Endothelial cell of umbilical vein (primary cell): ENCODE measurements around the gene PDE11A. TPM values are rescaled to one million over a fixed set of nuclear protein-coding genes. Genes with fewer than 3 reads are reported as not detected.
A peak's percentile ranks its signal among the peaks of the same experiment; 100 is the strongest.

ENCODE experiments used
- BruUV-seq: library from RNA; stranded (reverse); fragments of 400-500 nt; replicated peaks from 2 replicates; lab custom pipeline; 2021; lab: Mats Ljungman, UMichigan
- CTCF ChIA-PET: fragments of 300-600, 350-600 bp; sonication (Branson Sonifier 250); formaldehyde crosslinking; loops from one replicate; lab custom pipeline; 2021; ENCODE audit warnings: antibody characterized with exemption, inconsistent platforms; lab: Charles Lee
- POLR2A ChIA-PET: fragments of 300-600, 350-600 bp; sonication (Branson Sonifier 250); formaldehyde crosslinking; loops from one replicate; lab custom pipeline; 2021; ENCODE audit warnings: antibody characterized with exemption, inconsistent platforms; lab: Charles Lee
- DNase-seq: peaks from one replicate; pipeline ENCODE4 v3.0.0-alpha.2; 2011; ENCODE audit warnings: low read depth, low spot score
- FAIRE-seq: peaks from 2 replicates; lab custom pipeline; 2011; peaks lifted over from hg19 to GRCh38; lab: Jason Lieb, UNC
- H2AFZ ChIP-seq: 2 replicates; pipeline ENCODE4 v1.6.0; 2012; ENCODE audit warnings: low read depth, low read length, control low read depth, inconsistent platforms
- H3K27ac ChIP-seq: 2 replicates; pipeline ENCODE4 v1.5.1; 2011; ENCODE audit warnings: low read depth, mild to moderate bottlenecking, control low read depth, low read length, moderate library complexity; ENCODE audit not compliant: insufficient read depth
- H3K27me3 ChIP-seq, 2 experiments: 2 replicates each; pipeline versions ENCODE4 v1.6.0 to v1.6.1; 2011; ENCODE audit warnings: low read length in 2 of 2, mixed read lengths in 1 of 2; ENCODE audit not compliant: control insufficient read depth in 2 of 2, insufficient read depth in 2 of 2
- H3K36me3 ChIP-seq, 2 experiments: 2 replicates in 1 of 2; 3 replicates in 1 of 2; pipeline ENCODE4 v1.5.1; 2011; ENCODE audit warnings: low read length in 2 of 2, mild to moderate bottlenecking in 1 of 2, moderate library complexity in 1 of 2; ENCODE audit not compliant: control insufficient read depth in 2 of 2, insufficient read depth in 2 of 2; ENCODE audit errors: extremely low read depth in 1 of 2
- H3K4me1 ChIP-seq: 3 replicates; pipeline ENCODE4 v1.5.1; 2011; ENCODE audit warnings: mild to moderate bottlenecking, low read length; ENCODE audit not compliant: control insufficient read depth, insufficient read depth; ENCODE audit errors: extremely low read depth
- H3K4me2 ChIP-seq: 2 replicates; pipeline ENCODE4 v1.6.1; 2011; ENCODE audit warnings: low read length, control low read depth, mixed read lengths; ENCODE audit not compliant: insufficient read depth
- H3K4me3 ChIP-seq, 3 experiments: fragments of 200-600 bp in 1 of 3; sonication (generic), shearing (Covaris generic) in 1 of 3; replicated peaks in 1 of 3; 2 replicates each; pipeline ENCODE4 v1.5.1; 2011 to 2016; ENCODE audit warnings: control low read depth in 3 of 3, low read length in 3 of 3, mild to moderate bottlenecking in 2 of 3, inconsistent platforms in 1 of 3, low read depth in 1 of 3, moderate library complexity in 1 of 3; ENCODE audit not compliant: insufficient read depth in 1 of 3
- H3K79me2 ChIP-seq: 2 replicates; pipeline ENCODE4 v1.6.0; 2012; ENCODE audit warnings: low read length, inconsistent platforms; ENCODE audit not compliant: control insufficient read depth, insufficient read depth
- H3K9ac ChIP-seq: replicated peaks from 2 replicates; pipeline ENCODE3; 2011; ENCODE audit warnings: low read length, control low read depth; ENCODE audit not compliant: insufficient read depth; ENCODE audit errors: extremely low read depth
- H3K9me1 ChIP-seq: replicated peaks from 3 replicates; pipeline ENCODE4 v1.6.0; 2011; ENCODE audit warnings: mild to moderate bottlenecking, low read length; ENCODE audit not compliant: control insufficient read depth, insufficient read depth; ENCODE audit errors: extremely low read depth
- H3K9me3 ChIP-seq: replicated peaks from 2 replicates; pipeline ENCODE4 v1.5.1; 2012; ENCODE audit warnings: low read length, inconsistent platforms; ENCODE audit not compliant: control insufficient read depth, insufficient read depth
- H4K20me1 ChIP-seq: replicated peaks from 2 replicates; pipeline ENCODE3; 2011; ENCODE audit warnings: mild to moderate bottlenecking, low read length; ENCODE audit not compliant: control insufficient read depth, insufficient read depth; ENCODE audit errors: extremely low read depth
- CTCF ChIP-seq, 2 donors: IDR thresholded peaks; 1 replicate in 1 of 2; 2 replicates in 1 of 2; pipeline ENCODE4 v1.5.1; 2011; ENCODE audit warnings: low read length in 2 of 2, mild to moderate bottlenecking in 2 of 2, moderate library complexity in 2 of 2, control low read depth in 1 of 2, inconsistent platforms in 1 of 2, low read depth in 1 of 2; ENCODE audit not compliant: insufficient read depth in 1 of 2; ENCODE audit errors: extremely low read depth in 1 of 2
- EZH2 ChIP-seq: IDR thresholded peaks from 2 replicates; pipeline ENCODE4 v1.6.1; 2012; ENCODE audit warnings: borderline replicate concordance, low read depth, mild to moderate bottlenecking, moderate library complexity, low read length, inconsistent platforms; ENCODE audit not compliant: severe bottlenecking
- FOS ChIP-seq: IDR thresholded peaks from 2 replicates; pipeline ENCODE4 v1.6.1; 2011; ENCODE audit warnings: mild to moderate bottlenecking, low read length, moderate library complexity, borderline replicate concordance; ENCODE audit not compliant: insufficient read depth
- GATA2 ChIP-seq: IDR thresholded peaks from 2 replicates; pipeline ENCODE4 v1.7.0; 2011; ENCODE audit warnings: low read depth, mild to moderate bottlenecking, moderate library complexity, mixed read lengths, low read length; ENCODE audit not compliant: insufficient read length, insufficient read depth
- JUN ChIP-seq: IDR thresholded peaks from 2 replicates; pipeline ENCODE4 v1.6.1; 2011; ENCODE audit warnings: borderline replicate concordance, low read depth; ENCODE audit not compliant: insufficient read length, insufficient read depth
- MAX ChIP-seq: IDR thresholded peaks from 2 replicates; pipeline ENCODE4 v1.6.1; 2011; ENCODE audit not compliant: insufficient read depth, insufficient read length
- MYC ChIP-seq: IDR thresholded peaks from one replicate; pipeline ENCODE4 v1.6.1; 2011; ENCODE audit warnings: mild to moderate bottlenecking, low read depth, low read length
- POLR2A ChIP-seq: IDR thresholded peaks from 2 replicates; pipeline ENCODE4 v1.6.1; 2012; ENCODE audit warnings: low read depth, mild to moderate bottlenecking, control low read depth, low read length
- POLR2AphosphoS5 ChIP-seq: IDR thresholded peaks from 2 replicates; pipeline ENCODE4 v1.6.1; 2012; ENCODE audit warnings: low read depth, mild to moderate bottlenecking, control low read depth, low read length, moderate library complexity; ENCODE audit not compliant: insufficient read depth
- dilution Hi-C: fragments of 300-500 bp; cut with MboI; formaldehyde crosslinking; loops from one replicate; pipeline ENCODE4 v1.15.0; 2019; ENCODE audit warnings: low sequenced_read_pairs; ENCODE audit not compliant: extremely low pct_ligation_motif_present
- intact Hi-C: fragments of 100-400 bp; cut with micrococcal nuclease; formaldehyde crosslinking; loops from one replicate; pipeline ENCODE4 v1.10.0; 2022
- polyA plus RNA-seq, 4 experiments: library from polyadenylated mRNA; depleted of rRNA in 3 of 4; stranded (reverse) in 3 of 4; unstranded in 1 of 4; fragments of >200 nt; gene quantifications; 2 replicates each; pipeline versions ENCODE4 v1.2.1 to v1.2.3, GENCODE V29; 2011 to 2012; ENCODE audit warnings: missing spikeins in 1 of 4
- total RNA-seq: library from RNA; stranded (reverse); gene quantifications from 2 replicates; pipeline ENCODE4 v1.2.3, GENCODE V29; 2021

The PDE11A gene
- total and polyA plus RNA-seq, 2 donors (not counting 3 experiments of a cell fraction or from before 2014, with no cell fraction given): 0.07 to 0.51 TPM

GRCh38 chr2:177799531-177799930 lies 273.0 kb downstream of the PDE11A start:
- Histone ChIP-seq H3K27me3 (peaks cover 4 to 27% of the 10 kb centered on the region in 2 experiments), H3K27ac (no peak overlapping the region), H3K9ac (no peak overlapping the region), H3K36me3 (no peaks in the 10 kb centered on the region), H4K20me1 (no peaks in the 10 kb centered on the region), H3K9me1 (no peaks in the 10 kb centered on the region), H3K4me1 (no peaks in the 10 kb centered on the region), H2AFZ (no peak overlapping the region), H3K79me2 (no peaks in the 10 kb centered on the region), H3K4me2 (no peak overlapping the region), H3K9me3 (no peaks in the 10 kb centered on the region), H3K4me3 (no peak overlapping the region)
- ChIA-PET POLR2A (no interaction called here), CTCF (interaction anchor here (0.7 to 2.1 kb wide), 7 partner anchors 10 to 35 kb away, joined by 3 to 10 read pairs (median 3); no protein-coding TSS in a partner anchor)
- intact Hi-C loops: no loop called here
- FAIRE-seq (peak; percentile 26), DNase-seq (peak; percentile 20)
- dilution Hi-C loops: no loop called here
- no TSS peak for BruUV-seq
- TF ChIP-seq MYC (no peak), CTCF (IDR thresholded peaks at IDR 0.05; ENCODE audit: extremely low read depth in 1 of 2, insufficient read depth in 1 of 2, low read depth in 1 of 2, low read length in 2 of 2) (peak in 1 of 2 donors; percentile 48)

- dilution Hi-C loops: no loop called here
Observed at GRCh38 chr2:177797808-177798207, 274.8 kb downstream of the PDE11A start.

More at GRCh38 chr2:177797808-177798207, 274.8 kb downstream of the PDE11A start:
- FAIRE-seq (no peak), DNase-seq (no peak)
- no peaks in the 10 kb centered on the region for H3K9me3 ChIP-seq
- BruUV-seq: no TSS peak
- H3K79me2 ChIP-seq: no peaks in the 10 kb centered on the region
- H3K4me2 ChIP-seq: no peak overlapping the region
- peaks cover 4 to 26% of the 10 kb centered on the region in 2 experiments for H3K27me3 ChIP-seq
- H3K27ac ChIP-seq: no peak overlapping the region
- POLR2A ChIA-PET: no interaction called here
- H3K36me3 ChIP-seq: no peaks in the 10 kb centered on the region
- CTCF ChIA-PET: no interaction called here
- H3K9me1 ChIP-seq: no peaks in the 10 kb centered on the region
- no peak overlapping the region for H3K4me3 ChIP-seq
- no peaks in the 10 kb centered on the region for H4K20me1 ChIP-seq
- H3K9ac ChIP-seq: no peak overlapping the region
- intact Hi-C loops: no loop called here
- H3K4me1 ChIP-seq: no peaks in the 10 kb centered on the region
- no peak for TF ChIP-seq MAX
- no peak for TF ChIP-seq JUN
- no peak for TF ChIP-seq CTCF (IDR thresholded peaks at IDR 0.05; ENCODE audit: extremely low read depth in 1 of 2, insufficient read depth in 1 of 2, low read depth in 1 of 2, low read length in 2 of 2)
- TF ChIP-seq POLR2A: no peak
- no peak for TF ChIP-seq POLR2AphosphoS5
- TF ChIP-seq FOS: no peak
- TF ChIP-seq GATA2: no peak
- TF ChIP-seq EZH2: no peak
- no peak for TF ChIP-seq MYC
- no peak overlapping the region for H2AFZ ChIP-seq
